Neuronal stem cell (in vitro differentiated cells): ENCODE results near the gene ZCCHC24.
A peak's percentile ranks its signal among the peaks of the same experiment; 100 is the strongest.

ENCODE experiments used
- DNase-seq: peaks from one replicate; pipeline ENCODE4 v3.0.0-alpha.2; 2013; ENCODE audit warnings: low spot score
- H2AFZ ChIP-seq: one replicate; pipeline ENCODE4 v1.6.1; 2013; ENCODE audit warnings: mild to moderate bottlenecking, low read length, inconsistent platforms
- H2AK5ac ChIP-seq: 2 replicates; pipeline ENCODE4 v1.6.1; 2013; ENCODE audit warnings: low read depth, mild to moderate bottlenecking, inconsistent platforms, low read length, moderate library complexity, mixed read lengths
- H2BK120ac ChIP-seq: 2 replicates; pipeline ENCODE4 v1.6.1; 2013; ENCODE audit warnings: low read depth, mild to moderate bottlenecking, inconsistent platforms, low read length, moderate library complexity, mixed read lengths
- H2BK12ac ChIP-seq: one replicate; pipeline ENCODE4 v1.6.1; 2013; ENCODE audit warnings: low read length, inconsistent platforms
- H2BK15ac ChIP-seq: 2 replicates; pipeline ENCODE4 v1.6.1; 2013; ENCODE audit warnings: mild to moderate bottlenecking, low read length, inconsistent platforms, mixed read lengths
- H2BK5ac ChIP-seq: one replicate; pipeline ENCODE4 v1.6.1; 2013; ENCODE audit warnings: inconsistent platforms, mild to moderate bottlenecking, low read length, moderate library complexity
- H3K14ac ChIP-seq: one replicate; pipeline ENCODE4 v1.6.1; 2013; ENCODE audit warnings: low read length, inconsistent platforms
- H3K18ac ChIP-seq: 2 replicates; pipeline ENCODE4 v1.6.1; 2013; ENCODE audit warnings: low read length, inconsistent platforms
- H3K23ac ChIP-seq: 2 replicates; pipeline ENCODE4 v1.6.1; 2013; ENCODE audit warnings: low read depth, mild to moderate bottlenecking, mixed read lengths, low read length, inconsistent platforms; ENCODE audit not compliant: poor library complexity
- H3K27ac ChIP-seq: replicated peaks from 3 replicates; pipeline ENCODE4 v1.5.1; 2013; ENCODE audit warnings: low read length, inconsistent platforms
- H3K27me3 ChIP-seq, 3 experiments: 2 replicates each; pipeline ENCODE4 v1.6.1; 2013; ENCODE audit warnings: low read length in 3 of 3, mild to moderate bottlenecking in 2 of 3, inconsistent platforms in 1 of 3, low read depth in 1 of 3, mixed read lengths in 1 of 3, moderate library complexity in 1 of 3; ENCODE audit not compliant: control insufficient read depth in 3 of 3, insufficient read depth in 3 of 3
- H3K36me3 ChIP-seq, 2 donors: replicated peaks in 1 of 2; 2 replicates each; pipeline ENCODE4 v1.6.1; 2013; ENCODE audit warnings: low read length in 2 of 2; ENCODE audit not compliant: control insufficient read depth in 2 of 2, insufficient read depth in 2 of 2
- H3K4ac ChIP-seq: 2 replicates; pipeline ENCODE4 v1.6.1; 2013; ENCODE audit warnings: inconsistent platforms, mild to moderate bottlenecking, low read length, moderate library complexity
- H3K4me1 ChIP-seq, 2 donors: 1 replicate in 1 of 2; 2 replicates in 1 of 2; pipeline ENCODE4 v1.6.1; 2013; ENCODE audit warnings: low read length in 2 of 2, low read depth in 1 of 2; ENCODE audit not compliant: control insufficient read depth in 2 of 2, insufficient read depth in 1 of 2
- H3K4me2 ChIP-seq: one replicate; pipeline ENCODE4 v1.6.1; 2013; ENCODE audit warnings: mild to moderate bottlenecking, low read length, inconsistent platforms; ENCODE audit not compliant: insufficient read depth, poor library complexity, severe bottlenecking
- H3K4me3 ChIP-seq, 2 donors: 2 replicates each; pipeline ENCODE4 v1.5.1; 2013; ENCODE audit warnings: low read length in 2 of 2, mild to moderate bottlenecking in 2 of 2, inconsistent platforms in 1 of 2, moderate library complexity in 1 of 2
- H3K79me1 ChIP-seq: one replicate; pipeline ENCODE4 v1.6.1; 2013; ENCODE audit warnings: low read depth, mild to moderate bottlenecking, inconsistent platforms, low read length, moderate library complexity
- H3K9ac ChIP-seq: one replicate; pipeline ENCODE4 v1.6.1; 2013; ENCODE audit warnings: mild to moderate bottlenecking, low read depth, low read length, inconsistent platforms; ENCODE audit not compliant: poor library complexity
- H3K9me3 ChIP-seq, 2 donors: replicated peaks in 1 of 2; 2 replicates each; pipeline versions ENCODE3 to v1.6.1; 2013; ENCODE audit warnings: low read length in 2 of 2, mild to moderate bottlenecking in 2 of 2, inconsistent platforms in 1 of 2, low read depth in 1 of 2, mixed read lengths in 1 of 2, moderate library complexity in 1 of 2; ENCODE audit not compliant: control insufficient read depth in 2 of 2, insufficient read depth in 1 of 2
- H4K8ac ChIP-seq: one replicate; pipeline ENCODE4 v1.6.1; 2013; ENCODE audit warnings: low read depth, mild to moderate bottlenecking, inconsistent platforms, low read length, moderate library complexity
- H4K91ac ChIP-seq: one replicate; pipeline ENCODE4 v1.6.1; 2013; ENCODE audit warnings: low read length, low read depth, mild to moderate bottlenecking, inconsistent platforms; ENCODE audit not compliant: poor library complexity
- WGBS, 2 donors: extraction: QIAGEN DNeasy Blood & Tissue Kit; methylation state at CpG; one replicate each; pipeline ENCODE4 v1.1.7; 2013; ENCODE audit warnings: missing lambda C conversion rate in 2 of 2, mixed read lengths in 1 of 2; ENCODE audit not compliant: insufficient read length in 2 of 2, insufficient replicate concordance in 1 of 2; ENCODE audit errors: extremely low coverage in 2 of 2; 5-methylcytosine and 5-hydroxymethylcytosine counted together

Gene ZCCHC24

DNA sequence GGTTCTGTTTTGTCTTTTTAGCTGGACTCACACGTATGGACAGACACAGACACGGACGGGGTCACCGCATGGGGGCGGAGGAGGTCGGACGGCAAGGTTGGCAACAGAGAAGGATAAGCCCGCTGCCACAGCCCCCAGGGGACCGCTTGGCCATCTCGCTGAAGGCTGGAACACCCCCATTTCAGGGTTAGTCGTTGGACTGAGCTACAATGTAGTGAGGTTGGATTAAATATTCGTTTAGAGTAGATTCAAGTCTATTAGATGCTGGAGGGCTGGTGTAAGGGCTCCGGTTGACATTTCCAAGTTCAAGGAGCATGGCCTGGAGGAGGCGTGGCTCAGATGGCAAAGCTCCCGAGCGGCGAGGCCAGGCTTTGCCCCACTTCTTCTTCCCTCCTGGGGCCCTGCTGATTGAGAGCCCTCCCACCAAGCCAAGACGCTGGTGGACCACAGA lies 62.9 kb downstream of the ZCCHC24 start:
- Histone ChIP-seq H2BK120ac (no peak overlapping the region), H3K79me1 (no peaks in the 10 kb centered on the region), H3K9ac (no peak overlapping the region), H2BK12ac (no peak overlapping the region), H3K4ac (no peak overlapping the region), H4K8ac (no peak overlapping the region), H3K4me1 (peaks cover 1 to 12% of the 10 kb centered on the region in 2 donors), H3K4me2 (no peak overlapping the region), H3K27ac (no peak overlapping the region), H3K36me3 (peaks cover 0 to 2% of the 10 kb centered on the region in 2 donors), H2BK15ac (no peak overlapping the region), H2BK5ac (no peak overlapping the region), H2AFZ (no peak overlapping the region), H3K27me3 (no peaks in the 10 kb centered on the region), H3K14ac (no peak overlapping the region), H3K23ac (no peak overlapping the region), H3K18ac (no peak overlapping the region), H4K91ac (no peak overlapping the region), H2AK5ac (no peak overlapping the region), H3K9me3 (peaks cover 0 to 10% of the 10 kb centered on the region in 2 donors), H3K4me3 (no peak overlapping the region)
- DNase-seq, result no peak
- WGBS, 2 donors, result no CpG with 5 or more reads among the region's 18 CpGs

DNA sequence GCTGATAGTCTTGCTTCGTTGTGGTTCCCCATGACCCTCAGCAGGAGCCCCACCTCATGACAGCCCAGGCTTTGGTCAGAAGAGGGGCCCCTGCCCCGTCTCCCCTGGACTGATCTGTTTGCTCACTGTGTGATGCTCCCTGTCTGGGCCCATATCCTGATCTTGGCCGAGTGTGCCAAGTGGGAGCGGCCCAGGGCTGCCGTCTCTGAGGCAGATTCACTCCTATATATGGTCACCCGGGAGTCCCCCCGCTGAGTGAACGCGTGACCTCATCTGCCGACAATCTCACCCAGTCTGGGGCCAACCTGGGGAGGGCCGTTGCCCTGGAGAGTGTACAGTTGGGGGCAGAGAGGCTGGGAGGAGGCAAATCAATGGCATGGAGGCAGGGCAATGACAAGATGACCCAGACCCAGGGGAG lies 63.6 kb downstream of the ZCCHC24 start:
- no peak overlapping the region for H3K4me2 ChIP-seq
- no peaks in the 10 kb centered on the region for H3K27me3 ChIP-seq
- H2BK5ac ChIP-seq, result no peak overlapping the region
- no peak overlapping the region for H3K4me3 ChIP-seq
- H3K18ac ChIP-seq, result no peak overlapping the region
- H3K79me1 ChIP-seq, result peaks cover 3% of the 10 kb centered on the region
- no peak for DNase-seq
- peaks cover 1 to 12% of the 10 kb centered on the region in 2 donors for H3K4me1 ChIP-seq
- no CpG with 5 or more reads among the region's 11 CpGs for WGBS, 2 donors
- H2AK5ac ChIP-seq, result no peak overlapping the region
- peaks cover 0 to 17% of the 10 kb centered on the region in 2 donors for H3K9me3 ChIP-seq
- no peak overlapping the region for H3K14ac ChIP-seq
- H3K36me3 ChIP-seq, result peaks cover 0 to 5% of the 10 kb centered on the region in 2 donors
- no peak overlapping the region for H4K8ac ChIP-seq
- H2BK12ac ChIP-seq, result no peak overlapping the region
- no peak overlapping the region for H3K27ac ChIP-seq
- no peak overlapping the region for H4K91ac ChIP-seq
- no peak overlapping the region for H2BK120ac ChIP-seq
- H2AFZ ChIP-seq, result peak overlapping the region; percentile 26
- no peak overlapping the region for H3K4ac ChIP-seq
- no peak overlapping the region for H3K9ac ChIP-seq
- no peak overlapping the region for H3K23ac ChIP-seq
- H2BK15ac ChIP-seq, result no peak overlapping the region

DNA sequence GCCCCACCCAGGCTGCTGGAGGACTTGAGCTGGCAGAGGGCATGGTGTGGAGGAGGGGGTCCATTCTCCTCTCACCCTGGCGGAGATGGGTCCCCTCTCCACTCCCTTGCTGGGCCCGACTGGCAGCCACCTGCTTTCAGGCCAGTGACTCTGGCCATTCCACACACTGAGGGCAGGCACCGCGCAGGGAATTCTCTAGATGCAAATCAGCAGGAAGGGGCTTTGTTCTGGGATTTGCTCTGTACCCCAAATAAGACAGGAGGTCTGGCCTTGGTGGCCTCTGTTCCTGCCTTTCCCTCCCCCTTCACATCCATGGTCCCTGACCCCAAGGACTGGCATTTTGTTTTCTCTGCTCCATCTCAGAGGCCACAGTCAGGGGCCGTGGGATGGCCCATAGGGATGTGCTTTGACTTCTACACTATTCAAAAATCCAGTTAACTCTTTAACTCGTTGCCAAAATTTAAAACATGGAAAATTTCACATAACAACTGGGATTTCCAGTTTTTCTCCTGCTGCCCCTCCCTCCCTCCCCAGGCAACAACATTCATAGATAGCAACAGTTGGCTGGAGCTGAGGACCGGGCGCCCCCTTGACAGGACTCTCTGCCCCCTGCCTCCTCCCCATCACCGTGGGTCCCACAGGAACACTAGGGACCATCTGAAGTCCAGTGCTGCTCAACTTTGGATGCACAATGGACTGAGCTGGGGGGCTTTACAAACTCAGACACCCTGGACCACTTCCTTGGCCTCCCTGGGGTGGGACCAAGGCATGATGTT lies 64.3 kb downstream of the ZCCHC24 start:
- no peak for DNase-seq
- Histone ChIP-seq H2BK12ac (no peak overlapping the region), H3K4me1 (peaks cover 1 to 12% of the 10 kb centered on the region in 2 donors), H2AK5ac (peak overlapping the region; percentile 38), H2BK120ac (no peak overlapping the region), H3K4ac (no peak overlapping the region), H3K9me3 (peaks cover 0 to 17% of the 10 kb centered on the region in 2 donors), H3K4me2 (no peak overlapping the region), H3K4me3 (no peak overlapping the region), H3K18ac (peak overlapping the region; percentile 74), H2BK15ac (no peak overlapping the region), H2AFZ (no peak overlapping the region), H3K36me3 (peaks cover 0 to 5% of the 10 kb centered on the region in 2 donors), H2BK5ac (peak overlapping the region; percentile 19), H3K14ac (no peak overlapping the region), H3K23ac (no peak overlapping the region), H3K79me1 (peaks cover 3% of the 10 kb centered on the region), H4K8ac (no peak overlapping the region), H3K27ac (no peak overlapping the region), H3K27me3 (no peaks in the 10 kb centered on the region), H3K9ac (no peak overlapping the region), H4K91ac (no peak overlapping the region)
- WGBS, 2 donors, result no CpG with 5 or more reads among the region's 9 CpGs

DNA sequence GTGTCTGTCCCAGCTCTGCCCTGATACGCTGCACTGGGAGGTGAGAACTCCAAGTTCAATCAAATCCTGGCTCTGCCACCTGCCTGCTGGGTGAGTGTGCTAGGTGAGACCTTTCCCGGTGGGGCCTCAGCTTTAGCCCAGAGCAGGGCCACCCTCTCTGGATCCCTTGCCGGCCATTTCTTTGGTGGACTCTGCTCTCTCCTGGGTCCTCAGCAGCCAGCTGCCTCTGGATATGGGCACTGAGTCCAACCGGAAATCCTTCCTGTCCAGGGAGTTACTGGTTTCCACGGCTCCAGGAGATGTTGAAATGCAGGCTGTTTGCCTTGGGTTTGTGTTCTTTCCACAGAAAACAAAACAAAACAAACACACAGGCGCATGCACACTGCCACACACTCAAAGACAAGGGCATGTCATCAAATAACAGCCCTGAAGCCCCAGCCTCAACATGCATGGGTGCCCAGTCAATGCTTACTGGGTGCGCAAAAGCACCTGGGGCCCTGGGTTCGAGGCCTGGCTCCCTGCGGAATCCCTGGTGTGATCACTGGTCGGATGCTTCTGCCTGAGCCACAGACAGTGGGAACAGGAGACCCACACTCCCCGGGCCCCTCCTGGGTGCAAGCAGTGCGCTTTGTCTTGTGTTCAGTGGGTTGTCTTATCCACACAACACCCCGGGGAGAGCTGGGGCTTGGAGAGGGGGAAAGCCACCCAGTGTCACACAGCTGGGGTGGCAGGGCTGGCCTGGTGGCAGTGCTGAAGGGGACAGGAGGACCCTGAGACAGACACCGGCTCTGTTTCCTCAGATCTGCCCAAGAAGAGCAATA lies 65.1 kb downstream of the ZCCHC24 start:
- H3K9me3 ChIP-seq, result peaks cover 0 to 17% of the 10 kb centered on the region in 2 donors
- no peak overlapping the region for H3K4me2 ChIP-seq
- peaks cover 3% of the 10 kb centered on the region for H3K79me1 ChIP-seq
- WGBS, 2 donors, result no CpG with 5 or more reads among the region's 14 CpGs
- H4K8ac ChIP-seq, result no peak overlapping the region
- no peak overlapping the region for H2AFZ ChIP-seq
- no peak overlapping the region for H3K23ac ChIP-seq
- peaks cover 0 to 2% of the 10 kb centered on the region in 2 donors for H3K36me3 ChIP-seq
- H3K4me3 ChIP-seq, result no peak overlapping the region
- H4K91ac ChIP-seq, result no peak overlapping the region
- H3K4me1 ChIP-seq, result peaks cover 1 to 12% of the 10 kb centered on the region in 2 donors
- DNase-seq, result no peak
- no peaks in the 10 kb centered on the region for H3K27me3 ChIP-seq
- H3K9ac ChIP-seq, result peak overlapping the region; percentile 14
- peak overlapping the region; percentile 75 for H3K14ac ChIP-seq
- H2BK15ac ChIP-seq, result no peak overlapping the region
- no peak overlapping the region for H3K27ac ChIP-seq
- H3K4ac ChIP-seq, result no peak overlapping the region
- peak overlapping the region; percentile 19 for H2BK5ac ChIP-seq
- H2BK120ac ChIP-seq, result no peak overlapping the region
- H2AK5ac ChIP-seq, result peak overlapping the region; percentile 23
- peak overlapping the region; percentile 74 for H3K18ac ChIP-seq
- no peak overlapping the region for H2BK12ac ChIP-seq
